NCI-H1105 (cell line): ENCODE data around the gene TMEM120B.
A peak's percentile ranks its signal among the peaks of the same experiment; 100 is the strongest.

Experiments used
- DNase-seq: peaks from one replicate; lab custom pipeline; 2025; lab: John Stamatoyannopoulos, UW

TMEM120B gene

DNA sequence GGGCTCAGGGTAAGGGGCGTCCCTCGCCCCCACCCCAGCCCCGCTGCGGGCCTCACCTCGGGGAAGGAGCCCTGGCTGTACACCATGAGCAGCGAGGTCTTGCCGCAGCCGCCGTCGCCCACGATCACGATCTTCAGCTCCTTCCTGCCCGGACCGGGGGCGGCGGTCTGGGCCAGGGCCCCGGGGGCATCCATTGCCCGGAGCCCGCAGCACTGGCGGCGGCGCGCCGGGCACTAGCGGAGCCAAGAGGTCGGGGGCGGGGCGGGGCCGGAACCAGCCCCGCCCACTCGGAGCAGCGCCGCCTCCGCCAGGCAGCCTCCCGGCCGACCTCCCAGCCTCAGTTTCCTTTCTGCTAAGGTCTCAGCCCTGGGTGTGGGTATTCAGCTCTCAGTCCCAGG is 80.9 kb downstream of the TMEM120B start, which contains the start of gene RHOF:
RHOF (minus strand) TSS at position 249 of the 398 bp plus-strand sequence; CDS start at position 194, 55 bp downstream.
- no peak for DNase-seq

DNA sequence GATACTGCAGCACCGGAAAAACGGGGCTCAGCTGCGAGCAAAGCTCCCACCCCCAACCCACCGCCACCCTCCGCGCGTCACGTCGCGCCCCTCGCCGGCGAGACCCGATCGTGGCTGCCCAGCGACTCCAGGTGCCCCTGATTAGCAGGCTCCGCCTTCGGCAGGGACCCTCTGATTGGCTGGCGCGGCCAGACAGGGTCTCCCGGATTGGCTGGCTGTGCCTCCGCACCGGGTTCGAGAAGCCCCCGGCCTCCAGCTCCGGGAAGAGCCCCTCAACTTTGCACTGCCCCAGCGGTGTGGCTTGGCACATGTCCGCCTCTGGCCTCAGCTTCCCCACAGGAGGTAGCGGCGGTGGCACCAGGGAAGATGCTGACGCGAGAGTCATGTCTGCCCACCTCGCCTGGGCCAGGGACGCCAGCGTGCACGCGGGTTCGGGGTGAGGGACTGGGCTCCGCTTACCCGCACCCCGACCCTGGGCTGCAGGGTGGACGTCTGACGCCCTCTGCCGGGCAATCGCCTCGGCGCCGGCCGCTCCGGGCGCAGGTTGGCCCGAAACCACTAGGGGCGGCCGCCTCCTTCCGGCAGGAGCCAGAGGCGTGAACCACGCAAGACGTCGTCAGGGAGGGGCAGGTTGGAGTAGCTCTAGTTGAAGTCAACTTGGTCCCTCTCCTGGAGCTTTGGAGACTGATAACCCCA is 81.4 kb downstream of the TMEM120B start:
- peak; percentile 80 for DNase-seq

DNA sequence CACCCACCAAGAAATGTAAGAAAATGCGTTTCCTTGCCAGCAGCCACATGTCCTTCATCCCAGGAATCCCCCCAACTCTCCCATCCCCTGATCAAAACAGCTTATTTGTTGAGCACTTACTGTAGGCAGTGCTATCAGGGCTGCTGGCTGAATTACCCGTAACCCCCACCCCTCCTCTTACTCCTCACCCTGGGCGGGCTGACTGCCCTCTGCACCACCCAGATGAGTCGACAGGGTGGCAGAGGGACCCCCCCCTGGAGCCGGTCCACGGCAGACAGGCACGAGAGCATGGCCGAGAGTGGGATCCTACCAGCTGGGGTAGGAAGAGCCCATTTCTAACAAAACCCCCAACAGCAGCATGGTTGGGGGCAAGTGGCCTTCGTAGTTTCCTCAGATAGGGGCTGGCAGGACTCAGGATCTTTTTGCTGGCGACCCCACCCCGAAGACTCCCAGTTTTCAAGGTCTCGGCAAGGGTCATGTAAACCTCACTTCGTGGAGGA is 82.0 kb downstream of the TMEM120B start:
- DNase-seq: no peak

DNA sequence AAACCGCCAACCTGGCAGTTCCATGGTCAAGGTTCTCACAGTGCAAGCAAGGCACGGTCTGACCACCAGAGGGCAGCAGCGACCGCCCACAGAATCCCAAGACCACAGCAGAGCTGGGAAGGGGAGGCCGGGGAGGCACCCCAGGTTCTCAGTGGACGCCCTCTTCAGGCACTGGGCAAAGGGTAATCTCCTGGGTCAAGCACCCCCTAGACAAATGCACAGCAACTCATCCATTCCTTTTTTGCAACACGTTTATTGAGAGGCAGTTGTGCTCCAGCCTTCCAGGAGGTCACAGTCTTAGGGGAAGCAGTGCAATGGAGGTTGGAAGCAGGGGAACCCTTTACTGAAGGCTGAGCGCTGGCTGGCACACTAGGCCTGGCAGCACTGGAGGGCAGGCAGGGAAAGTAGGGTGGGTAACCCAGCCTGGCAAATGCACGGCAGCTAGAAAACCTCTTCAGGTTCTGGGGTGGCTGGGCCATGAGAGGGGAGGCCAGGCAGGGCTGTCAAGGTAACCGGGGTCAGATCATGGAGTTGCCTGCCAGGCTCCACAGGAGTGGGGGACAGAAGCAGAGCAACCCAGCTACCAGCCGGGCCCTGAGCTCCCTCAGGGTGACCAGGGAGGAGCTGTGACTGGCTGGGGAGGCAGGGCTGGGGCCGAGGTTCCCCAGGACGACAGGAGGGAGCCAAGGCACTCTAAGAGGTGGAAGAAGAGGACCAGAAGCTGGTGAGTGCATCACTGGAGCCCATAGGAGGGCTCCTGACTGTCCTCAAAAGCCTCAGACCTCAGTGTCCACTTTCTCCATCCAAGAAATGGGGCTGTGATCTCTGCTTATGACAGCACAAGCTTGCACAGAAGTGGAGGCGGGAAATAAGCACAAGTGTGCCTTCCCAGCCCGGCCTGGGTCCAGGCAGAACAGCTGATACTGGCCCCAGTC is 82.7 kb downstream of the TMEM120B start:
- peak; percentile 72 for DNase-seq

DNA sequence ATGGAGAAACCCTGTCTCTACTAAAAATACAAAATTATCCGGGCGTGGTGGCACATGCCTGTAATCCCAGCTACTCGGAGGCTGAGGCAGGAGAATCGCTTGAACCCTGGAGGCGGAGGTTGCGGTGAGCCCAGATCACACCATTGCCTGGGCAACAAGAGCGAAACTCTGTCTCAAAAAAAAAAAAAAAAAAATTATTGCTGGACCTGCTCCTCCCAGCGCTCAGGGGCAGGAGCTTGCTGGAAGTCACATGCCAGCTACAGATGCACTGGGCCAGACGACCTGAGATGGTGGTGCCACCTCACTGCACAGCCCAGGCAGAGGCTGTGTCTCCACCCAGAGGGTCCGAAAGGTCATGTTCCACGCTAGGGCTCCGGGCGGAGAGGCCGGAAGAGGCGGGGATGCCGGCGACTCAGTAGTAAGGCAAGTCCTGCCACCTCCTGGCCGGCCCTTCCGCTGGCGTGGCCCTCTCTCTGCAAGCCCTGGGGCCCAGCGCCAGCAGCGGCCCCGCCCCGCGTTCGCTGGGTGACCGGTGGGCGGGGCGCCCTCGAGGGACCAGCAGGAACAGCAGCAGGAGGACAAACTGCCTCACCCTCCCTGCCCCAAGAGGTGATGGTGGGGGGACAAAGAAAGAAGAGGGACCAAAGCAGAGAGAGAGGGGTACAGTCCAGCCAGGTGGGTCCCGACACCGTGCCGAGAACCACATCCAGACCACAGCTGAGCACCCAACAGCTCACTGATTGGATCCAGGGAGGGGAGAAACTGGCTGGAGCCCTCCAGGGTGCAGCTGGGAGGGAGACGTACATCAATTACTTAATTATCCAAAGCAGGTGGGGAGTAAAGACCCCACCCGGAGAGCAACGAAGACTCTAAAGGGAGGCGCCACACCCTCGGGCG is 84.6 kb downstream of the TMEM120B start:
- DNase-seq: peak; percentile 76

DNA sequence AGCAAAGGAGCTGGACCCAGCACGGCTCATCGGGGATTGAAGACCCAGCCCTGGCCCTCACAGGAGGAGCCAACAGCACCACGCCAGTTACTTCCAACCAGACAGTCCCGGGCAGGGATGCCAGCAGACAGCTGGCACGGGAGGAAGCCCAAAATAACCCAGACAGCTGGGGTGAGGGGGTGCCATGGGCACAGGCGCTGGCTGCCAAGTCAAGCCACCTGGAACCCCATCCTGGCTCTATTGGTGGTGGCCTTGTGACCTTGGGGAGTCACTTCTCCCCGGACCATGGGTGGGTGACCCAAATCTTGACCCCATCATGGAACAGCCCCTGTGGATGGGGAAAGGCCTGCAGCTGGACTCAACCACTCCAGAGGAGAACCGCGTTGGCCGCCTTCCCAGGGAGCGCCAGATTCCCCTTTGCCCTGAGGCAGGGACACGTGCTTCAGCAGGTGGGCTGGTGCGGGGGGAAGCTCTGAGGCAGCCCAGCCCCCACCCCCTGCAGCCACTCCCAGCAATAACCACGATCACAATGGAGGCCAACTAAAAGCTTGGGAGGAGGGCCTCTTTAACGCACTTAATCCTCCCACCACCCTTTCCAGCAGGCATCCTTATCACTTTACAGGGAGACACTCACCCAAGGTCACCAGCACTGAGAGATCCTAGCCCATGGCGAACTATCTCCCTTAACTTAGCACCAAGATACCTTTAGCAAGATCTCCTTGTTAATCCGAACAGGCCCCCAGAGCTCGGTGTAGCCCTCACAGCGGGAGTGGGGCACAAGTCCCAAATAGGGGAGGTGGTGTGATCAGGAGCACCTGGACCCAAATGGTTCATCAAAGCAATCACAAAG is 85.6 kb downstream of the TMEM120B start:
- peak; percentile 97 for DNase-seq

DNA sequence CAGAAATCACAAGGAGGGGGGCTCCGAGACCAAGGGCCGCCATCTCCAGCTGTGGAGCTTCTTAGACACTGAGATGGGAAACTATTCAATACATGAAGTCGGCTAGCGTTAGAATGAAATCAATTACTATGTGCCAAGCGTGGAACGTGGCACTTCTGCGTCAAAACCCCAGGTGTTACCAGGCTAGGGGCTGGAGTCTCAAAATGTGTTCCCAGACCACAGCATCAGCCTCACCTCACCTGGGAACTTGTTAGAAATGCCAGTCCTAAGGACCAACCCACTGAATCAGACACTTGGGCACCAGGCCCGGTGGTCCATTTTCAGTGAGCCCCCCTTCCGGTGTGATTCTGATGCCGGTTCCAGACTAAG is 86.2 kb downstream of the TMEM120B start:
- no peak for DNase-seq

DNA sequence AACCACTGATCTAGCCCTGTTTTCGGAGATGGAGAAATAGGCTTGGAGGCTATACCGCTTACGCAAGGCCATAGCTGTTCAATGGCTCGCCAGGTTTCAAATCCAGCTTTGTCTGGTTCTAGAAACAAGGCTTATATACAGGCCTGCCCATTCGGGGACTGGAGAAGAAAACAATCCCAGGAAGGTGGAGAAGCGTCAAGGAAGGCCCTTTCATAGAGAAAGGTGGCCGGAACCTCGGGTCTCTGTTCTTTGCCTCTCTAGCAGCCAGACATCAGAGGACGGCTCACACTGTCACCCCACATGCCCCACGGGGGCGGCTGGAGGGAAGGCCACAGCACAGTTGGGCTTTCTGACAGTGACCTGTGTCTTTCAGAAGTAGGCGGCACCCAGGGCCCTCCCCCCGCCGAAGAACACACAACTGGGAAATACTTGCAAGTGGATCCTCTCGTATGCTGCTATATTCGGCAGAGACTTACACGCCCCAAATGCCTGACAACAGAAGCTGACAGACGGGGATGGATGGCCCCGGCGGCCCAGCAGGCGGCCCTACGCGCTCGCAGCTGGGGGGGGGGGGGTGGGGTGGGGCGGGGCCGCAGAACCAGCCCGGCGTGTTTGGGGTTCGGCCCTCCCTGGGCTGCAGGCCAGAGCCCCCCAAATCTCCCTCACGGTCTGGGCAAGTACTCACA is 86.7 kb downstream of the TMEM120B start:
- DNase-seq: peak; percentile 77

DNA sequence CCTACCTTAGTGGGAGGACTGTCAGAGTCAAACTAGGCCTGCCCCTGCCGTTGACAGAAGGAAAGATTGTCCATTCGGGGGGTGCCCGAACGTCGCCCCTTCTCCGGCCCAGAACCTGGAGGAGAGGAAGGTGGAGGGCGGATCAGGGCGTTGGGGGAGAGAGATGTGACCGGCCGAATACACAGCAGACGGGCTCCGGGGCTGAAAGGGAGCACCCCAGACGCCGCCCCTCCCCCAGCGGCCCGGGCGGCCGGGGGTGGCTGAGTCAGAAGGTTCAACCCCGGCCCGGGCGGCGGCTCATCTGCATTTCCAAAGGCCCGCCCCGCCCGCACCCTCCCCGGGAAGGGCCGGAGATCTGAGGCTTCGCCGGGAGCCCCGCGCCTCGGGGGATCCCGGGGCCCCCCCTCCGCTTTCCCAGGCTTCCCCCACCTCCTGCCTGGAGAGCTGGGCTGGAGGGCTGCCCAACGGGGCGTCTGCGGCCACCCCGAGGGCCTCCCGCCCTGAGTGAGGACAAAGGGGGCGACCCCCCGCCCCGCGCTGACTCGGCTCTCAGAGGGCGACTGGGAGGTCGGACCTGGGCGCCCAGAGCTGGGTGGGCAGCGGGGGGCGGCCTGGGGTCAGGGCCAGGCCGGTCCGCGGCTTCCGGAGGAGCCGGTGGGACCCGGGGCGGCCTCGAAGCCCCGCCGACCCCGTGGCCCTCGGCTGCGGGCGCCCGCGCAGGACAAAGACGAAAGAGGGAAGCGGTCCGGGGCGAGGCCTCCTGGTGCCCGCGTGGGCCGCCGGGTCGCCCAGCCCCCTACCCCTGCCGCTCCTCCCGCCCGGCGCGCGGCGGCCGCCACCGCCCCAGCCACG is 87.5 kb downstream of the TMEM120B start:
- peak; percentile 78 for DNase-seq

DNA sequence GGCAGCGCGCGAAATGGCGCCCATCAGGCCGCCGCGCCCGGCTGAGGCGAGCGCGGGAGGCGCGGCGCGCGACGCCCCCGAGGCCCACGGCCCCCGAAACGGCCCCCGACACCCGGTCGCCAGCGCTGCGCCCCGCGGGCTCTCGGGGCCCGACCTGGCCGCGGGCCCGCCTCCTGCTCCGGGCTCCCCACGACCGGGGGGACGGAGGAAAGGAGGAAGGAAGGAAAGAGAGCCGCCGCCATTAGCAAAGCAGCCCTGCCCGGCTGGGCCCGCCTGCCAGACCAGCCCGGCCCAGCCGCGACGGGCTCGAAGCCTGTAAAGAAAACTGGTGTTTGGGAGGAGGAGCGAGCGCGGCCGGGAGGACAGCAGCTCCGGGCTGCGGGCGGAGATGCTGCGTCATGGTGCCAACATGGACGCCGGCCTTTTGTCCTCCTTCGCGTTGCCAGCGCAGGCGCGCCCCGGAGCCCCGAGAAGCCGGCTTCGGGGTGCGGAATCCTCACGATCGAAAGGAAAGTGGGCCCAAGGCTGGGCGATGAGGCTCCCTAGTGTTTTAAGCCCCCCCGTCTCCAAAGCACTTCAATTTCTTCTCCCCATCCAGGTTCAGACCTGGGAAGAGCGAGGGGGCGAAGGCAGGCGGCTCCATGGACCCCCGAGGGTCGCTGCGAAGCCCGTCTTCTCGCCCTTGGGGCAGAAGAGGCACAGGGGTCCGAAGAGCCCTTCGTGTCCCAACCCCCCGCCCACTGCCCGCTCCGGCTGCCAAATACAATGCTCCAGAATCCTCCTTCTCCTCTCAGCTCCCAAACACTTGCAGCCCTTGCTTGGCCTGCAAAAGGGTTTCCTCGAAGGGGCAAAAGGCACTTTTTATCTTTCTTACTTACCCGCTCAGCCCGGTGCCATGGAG is 88.4 kb downstream of the TMEM120B start:
- DNase-seq: peak; percentile 50

DNA sequence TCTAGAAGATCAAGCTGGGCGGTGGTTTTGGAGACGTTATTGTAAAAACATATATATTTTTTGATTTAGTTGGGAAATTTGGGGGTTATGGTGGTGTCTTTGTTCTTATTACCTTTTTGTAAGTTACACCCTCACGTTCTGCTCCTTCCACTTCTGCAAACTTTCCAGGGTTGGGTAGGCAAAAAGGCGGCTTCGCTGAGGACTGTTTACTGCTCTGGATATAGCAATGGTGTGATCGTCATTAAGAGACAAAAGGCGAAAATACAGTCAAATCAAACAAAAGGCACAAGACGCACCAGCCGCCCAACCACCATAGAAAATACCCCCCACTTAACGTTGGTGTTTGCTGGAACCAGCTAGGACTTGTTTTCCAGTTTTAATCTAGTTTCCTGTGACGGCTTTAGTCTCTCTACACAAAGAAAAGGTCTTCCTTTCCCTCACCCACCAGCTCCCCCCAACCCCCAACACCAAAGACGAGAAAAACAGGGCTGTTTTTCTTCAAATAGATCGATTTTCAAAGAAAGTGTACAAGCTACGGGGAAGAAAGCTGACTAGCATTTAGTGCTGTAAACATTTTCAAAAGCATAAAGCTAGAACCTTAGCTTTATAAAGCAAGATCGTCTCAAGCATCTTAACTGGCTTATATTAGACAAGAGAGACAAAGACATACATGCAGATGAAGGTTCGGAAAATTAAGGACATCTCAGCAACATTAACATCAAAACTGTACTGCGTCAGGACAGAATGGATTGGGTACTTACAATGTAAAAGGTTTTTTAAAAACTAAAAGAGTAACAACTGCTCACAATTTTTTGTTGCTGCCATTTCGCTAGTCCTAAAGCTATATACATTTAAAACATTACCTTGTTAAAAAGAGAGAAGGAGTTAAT is 89.3 kb downstream of the TMEM120B start:
- DNase-seq: peak; percentile 73

DNA sequence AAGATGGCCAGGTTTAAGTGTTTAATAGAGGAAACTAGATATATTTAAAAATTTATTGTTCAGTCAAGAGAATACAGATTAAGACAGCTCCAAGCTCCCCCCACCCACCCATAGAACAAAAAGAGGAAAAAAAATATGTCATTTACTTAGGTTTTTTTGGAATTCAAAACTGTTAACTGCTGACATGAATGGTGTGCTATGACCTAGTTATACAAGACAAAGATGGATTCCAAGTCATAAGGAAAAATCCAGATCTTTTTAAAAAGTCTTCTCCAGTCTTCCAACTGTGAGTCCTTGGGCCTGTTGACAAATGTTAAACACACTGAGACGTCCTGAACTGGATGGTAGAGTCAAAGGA is 89.9 kb downstream of the TMEM120B start:
- no peak for DNase-seq

DNA sequence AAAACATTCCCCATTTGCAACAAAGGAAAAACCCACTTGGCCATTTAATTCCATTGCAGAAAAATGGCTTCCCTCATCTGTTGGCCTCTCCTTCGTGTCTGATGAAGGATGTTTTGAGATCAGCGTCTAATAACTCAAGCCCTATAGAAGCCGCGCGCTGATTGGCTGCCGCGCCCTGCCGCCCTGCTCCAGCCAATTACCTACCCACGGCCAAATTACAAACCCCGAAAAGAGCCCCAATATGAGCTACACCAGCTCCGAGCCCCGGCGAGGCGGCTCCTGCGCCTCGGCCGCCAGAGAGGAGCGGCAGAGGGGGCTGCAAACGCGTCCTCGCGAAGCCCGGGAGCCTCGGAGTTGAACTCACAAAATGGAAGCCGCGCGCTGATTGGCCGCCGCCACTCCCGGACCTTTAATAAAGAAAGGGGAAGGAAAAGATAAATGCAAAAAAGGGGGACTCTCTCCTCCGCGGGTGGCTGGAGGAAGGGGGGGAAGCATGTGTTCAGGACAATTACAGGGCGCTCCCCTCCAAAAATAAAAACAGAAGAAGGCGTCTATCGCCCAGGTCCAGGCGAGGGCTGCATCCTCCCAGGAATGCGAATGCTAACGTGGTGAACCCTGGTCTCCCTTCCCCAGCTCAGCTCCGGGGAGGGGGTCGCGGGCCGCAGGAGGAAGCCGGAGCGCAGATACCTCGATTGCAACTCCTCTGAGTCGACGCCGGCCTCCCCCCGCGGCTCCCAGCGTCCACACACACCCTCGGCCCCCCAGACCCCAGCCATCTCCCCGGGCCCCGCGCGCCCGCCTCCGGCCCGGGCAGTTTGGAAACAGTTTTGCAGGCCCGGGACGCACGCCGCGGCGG is 90.5 kb downstream of the TMEM120B start:
- peak; percentile 96 for DNase-seq

DNA sequence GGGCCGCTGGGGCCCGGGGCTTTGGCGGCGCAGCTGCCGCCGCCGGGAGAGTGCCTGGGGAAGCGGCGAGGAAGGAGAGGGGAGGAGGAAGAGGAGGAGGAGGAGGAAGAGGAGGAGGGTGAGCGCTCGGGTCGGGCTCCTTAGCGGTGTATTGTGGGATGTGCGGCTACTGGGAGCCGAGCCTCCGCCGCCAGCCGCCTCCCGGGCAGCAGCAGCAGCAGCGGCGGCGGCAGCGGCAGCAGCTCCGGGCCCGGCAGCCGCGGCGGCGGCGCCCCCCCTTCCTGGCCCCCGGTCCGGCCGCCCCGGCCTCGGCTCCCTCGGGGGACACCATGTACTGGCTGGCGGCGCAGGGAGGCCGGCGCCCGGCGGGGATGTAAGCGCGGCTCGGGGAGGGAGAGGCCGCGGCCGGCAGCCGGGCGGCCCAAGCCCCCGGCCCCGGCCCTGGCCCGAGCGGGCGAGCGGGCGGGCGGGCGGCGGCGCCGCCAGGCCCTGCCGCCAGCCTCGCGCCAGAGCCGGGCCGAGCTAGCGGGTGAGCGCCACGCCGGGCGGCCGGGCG is 91.4 kb downstream of the TMEM120B start, which contains the start of gene SETD1B:
SETD1B (plus strand) TSS at position 149 of the 556 bp plus-strand sequence. CDS start 729 bp downstream, outside the sequence.
- DNase-seq: no peak

DNA sequence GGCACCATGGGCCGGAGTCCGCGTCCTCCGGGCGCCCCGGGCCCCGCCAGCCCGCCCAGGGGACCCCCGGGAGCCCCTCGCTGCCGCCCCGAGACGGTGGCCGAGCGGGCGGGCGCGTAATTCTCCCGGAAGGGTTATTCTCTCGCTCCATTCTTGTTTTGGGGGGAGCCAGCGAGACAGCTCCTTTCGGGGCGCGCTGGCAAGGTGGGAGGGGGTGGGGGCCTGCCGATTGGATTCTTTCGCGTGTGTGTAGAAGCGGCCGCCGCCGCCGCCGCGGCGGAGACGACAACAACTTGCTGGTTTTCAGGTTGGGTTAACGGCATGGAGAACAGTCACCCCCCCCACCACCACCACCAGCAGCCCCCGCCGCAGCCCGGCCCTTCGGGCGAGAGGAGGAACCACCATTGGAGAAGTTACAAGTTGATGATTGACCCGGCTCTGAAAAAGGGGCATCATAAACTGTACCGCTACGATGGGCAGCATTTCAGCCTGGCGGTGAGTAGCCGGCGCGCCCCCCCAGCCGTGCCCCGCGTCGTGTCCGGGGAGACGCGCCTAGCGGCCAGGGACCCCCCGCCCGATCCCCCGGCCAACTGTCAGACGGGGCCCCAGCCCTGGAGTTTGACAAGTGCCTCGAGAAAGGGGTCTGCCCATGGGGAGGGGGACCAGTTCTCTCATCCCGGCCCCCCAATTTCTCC is 92.0 kb downstream of the TMEM120B start:
- no peak for DNase-seq
